HG03097 (cell line): ENCODE measurements around the gene NR4A3.
"Not testable (repeated sequence)": the region's sequence is repeated elsewhere in the genome, so short reads cannot be mapped to it uniquely, and the experiment has no call there.

Experiments
- ATAC-seq: cut with Tn5 transposase; IDR thresholded peaks from one replicate; pipeline ENCODE4 v1.9.1; 2021; ENCODE audit not compliant: unreplicated experiment, low FRiP score

NR4A3 gene

GRCh38 chr9:99821396-99822108 is at the start of gene NR4A3:
NR4A3 (plus strand) TSS chr9:99821885; CDS start chr9:99828043, 6,158 bp downstream.
- ATAC-seq = peak; percentile 28

GRCh38 chr9:99773468-99774138 is 48.1 kb upstream of the NR4A3 start:
- ATAC-seq = no peak

GRCh38 chr9:99778308-99778707 is 43.4 kb upstream of the NR4A3 start:
- ATAC-seq = no peak

GRCh38 chr9:99778836-99779235 is 42.8 kb upstream of the NR4A3 start:
- no peak for ATAC-seq

- no peak for ATAC-seq
These were observed 42.4 kb upstream of the NR4A3 start for GRCh38 chr9:99779277-99779676.

GRCh38 chr9:99782349-99782748 is 39.3 kb upstream of the NR4A3 start:
- ATAC-seq = not testable (repeated sequence)

GRCh38 chr9:99782962-99783718 is 38.5 kb upstream of the NR4A3 start:
- ATAC-seq = no peak

GRCh38 chr9:99783799-99784198 is 37.9 kb upstream of the NR4A3 start:
- ATAC-seq = no peak

GRCh38 chr9:99785010-99785590 is 36.6 kb upstream of the NR4A3 start:
- ATAC-seq = no peak

- no peak for ATAC-seq
These were observed 34.1 kb upstream of the NR4A3 start for GRCh38 chr9:99787556-99787955.

GRCh38 chr9:99793528-99793927 is 28.2 kb upstream of the NR4A3 start:
- no peak for ATAC-seq

- no peak for ATAC-seq
These were observed 25.5 kb upstream of the NR4A3 start for GRCh38 chr9:99796231-99796630.

- no peak for ATAC-seq
These were observed 19.9 kb upstream of the NR4A3 start for GRCh38 chr9:99801775-99802174.

- no peak for ATAC-seq
These were observed 18.0 kb upstream of the NR4A3 start for GRCh38 chr9:99803694-99804093.

GRCh38 chr9:99807276-99807852 is 14.3 kb upstream of the NR4A3 start:
- peak; percentile 53 for ATAC-seq

GRCh38 chr9:99807956-99808355 is 13.7 kb upstream of the NR4A3 start:
- ATAC-seq = no peak

- no peak for ATAC-seq
These were observed 13.2 kb upstream of the NR4A3 start for GRCh38 chr9:99808454-99808853.

- no peak for ATAC-seq
These were observed 11.9 kb upstream of the NR4A3 start for GRCh38 chr9:99809586-99810319.

GRCh38 chr9:99811172-99811571 is 10.5 kb upstream of the NR4A3 start:
- no peak for ATAC-seq
